Naive thymus-derived CD8-positive, alpha-beta T cell (primary cell): ENCODE data around the gene SLC1A2. TPM values are rescaled to one million over a fixed set of nuclear protein-coding genes. Genes with fewer than 3 reads are reported as not detected.

ENCODE experiments used
- ATAC-seq, 2 donors: fragments of 150-1000 bp; cut with Tn5 transposase in 1 of 2; sonication (Bioruptor Pico), chemical (Tn5 transposase) in 1 of 2; 1 replicate in 1 of 2; 2 replicates in 1 of 2; pipeline ENCODE4 v1.10.0; 2021; ENCODE audit warnings: mild to moderate bottlenecking in 2 of 2, moderate library complexity in 2 of 2
- POLR2A ChIA-PET: fragments of 350-600 bp; sonication (Branson Sonifier 250); formaldehyde crosslinking; loops from one replicate; lab custom pipeline; 2021; ENCODE audit warnings: antibody characterized with exemption; lab: Charles Lee
- DNase-seq, 10 donors: peaks; one replicate each; pipeline versions ENCODE4 v3.0.0 to v3.0.0-alpha.2; 2020 to 2022
- H3K27ac Mint-ChIP-seq, 10 donors: one replicate each; pipeline ENCODE4 v1.8.0; 2020 to 2022; ENCODE audit warnings: mild to moderate bottlenecking in 10 of 10, mixed read lengths in 10 of 10, moderate library complexity in 4 of 10, inconsistent platforms in 1 of 10
- H3K27me3 Mint-ChIP-seq, 5 donors: one replicate each; pipeline ENCODE4 v1.8.0; 2021 to 2022; ENCODE audit warnings: mixed read lengths in 5 of 5
- H3K36me3 Mint-ChIP-seq, 3 donors: one replicate each; pipeline ENCODE4 v1.8.0; 2020 to 2022; ENCODE audit warnings: mixed read lengths in 3 of 3, mild to moderate bottlenecking in 2 of 3, inconsistent platforms in 1 of 3
- H3K4me1 Mint-ChIP-seq, 4 donors: one replicate each; pipeline ENCODE4 v1.8.0; 2021 to 2022; ENCODE audit warnings: mixed read lengths in 4 of 4
- H3K4me3 Mint-ChIP-seq, 10 donors: one replicate each; pipeline ENCODE4 v1.8.0; 2020 to 2022; ENCODE audit warnings: mild to moderate bottlenecking in 10 of 10, mixed read lengths in 10 of 10, moderate library complexity in 6 of 10, inconsistent platforms in 1 of 10
- H3K9me3 Mint-ChIP-seq, 9 donors: one replicate each; pipeline ENCODE4 v1.8.0; 2020 to 2022; ENCODE audit warnings: mixed read lengths in 9 of 9, mild to moderate bottlenecking in 3 of 9, inconsistent platforms in 1 of 9, moderate library complexity in 1 of 9
- polyA plus RNA-seq, 3 donors: library from polyadenylated mRNA; unstranded; fragments of 300-500 nt; fragmentation: Illumina TruSeq; gene quantifications; one replicate each; pipeline ENCODE4 v1.2.3, GENCODE V29; 2021
- total RNA-seq, 8 experiments: library from RNA in 2 of 8; stranded (reverse) in 2 of 8; gene quantifications; one replicate each; pipeline ENCODE4 v1.2.3 and lab custom pipeline; 2021 to 2026

The SLC1A2 gene
- total and polyA plus RNA-seq, 5 experiments from 2014 or later: 0.07 to 0.44 TPM; not detected in 3

- Mint-ChIP-seq H3K4me3 (no peak overlapping the region), H3K27ac (peak overlapping the region in 4 of 10 donors; percentile 7 to 78 (median 30)), H3K27me3 (no peaks in the 10 kb centered on the region), H3K4me1 (peaks cover 4 to 11% (median 7%) of the 10 kb centered on the region in 4 donors), H3K36me3 (no peaks in the 10 kb centered on the region), H3K9me3 (peaks cover 0 to 2% (median 0%) of the 10 kb centered on the region in 9 donors)
- ATAC-seq (no peak), DNase-seq (no peak)
- POLR2A ChIA-PET: interaction anchor here (1.3 kb wide), 1 partner anchor 46 kb away, joined by 3 read pairs; no protein-coding TSS in a partner anchor
Measured at GRCh38 chr11:35282221-35282882, 137.0 kb downstream of the SLC1A2 start.

- Mint-ChIP-seq H3K9me3 (no peaks in the 10 kb centered on the region), H3K4me3 (no peak overlapping the region), H3K27me3 (no peaks in the 10 kb centered on the region), H3K4me1 (peaks cover 4 to 16% (median 9%) of the 10 kb centered on the region in 4 donors), H3K27ac (no peak overlapping the region), H3K36me3 (no peaks in the 10 kb centered on the region)
- DNase-seq (no peak), ATAC-seq (no peak)
- POLR2A ChIA-PET: no interaction called here
Measured at GRCh38 chr11:35281169-35281688, 138.1 kb downstream of the SLC1A2 start.

- Mint-ChIP-seq H3K9me3 (no peaks in the 10 kb centered on the region), H3K27ac (peak overlapping the region in 1 of 10 donors; percentile 5)
Measured at GRCh38 chr11:35280727-35281126, 138.6 kb downstream of the SLC1A2 start.

GRCh38 chr11:35277827-35278226 lies 141.5 kb downstream of the SLC1A2 start:
- Mint-ChIP-seq H3K27me3 (no peaks in the 10 kb centered on the region), H3K36me3 (no peaks in the 10 kb centered on the region), H3K9me3 (no peaks in the 10 kb centered on the region), H3K27ac (no peak overlapping the region), H3K4me1 (peaks cover 9 to 44% (median 28%) of the 10 kb centered on the region in 4 donors), H3K4me3 (no peak overlapping the region)
- DNase-seq: no peak
- ATAC-seq: no peak
- POLR2A ChIA-PET: no interaction called here

More at GRCh38 chr11:35280727-35281126, 138.6 kb downstream of the SLC1A2 start:
- DNase-seq (no peak), ATAC-seq (no peak)
- H3K4me3 Mint-ChIP-seq: no peak overlapping the region
- POLR2A ChIA-PET: no interaction called here
- H3K4me1 Mint-ChIP-seq: peaks cover 7 to 21% (median 12%) of the 10 kb centered on the region in 4 donors
- H3K36me3 Mint-ChIP-seq: no peaks in the 10 kb centered on the region
- H3K27me3 Mint-ChIP-seq: no peaks in the 10 kb centered on the region

- Mint-ChIP-seq H3K36me3 (no peaks in the 10 kb centered on the region), H3K27ac (peak overlapping the region in 2 of 10 donors; percentile 14 to 37), H3K4me1 (peaks cover 12 to 48% (median 36%) of the 10 kb centered on the region in 4 donors), H3K4me3 (no peak overlapping the region), H3K27me3 (no peaks in the 10 kb centered on the region), H3K9me3 (peaks cover 0 to 4% (median 0%) of the 10 kb centered on the region in 9 donors)
- no peak for DNase-seq
- POLR2A ChIA-PET: interaction anchor here (0.5 kb wide), 1 partner anchor 14 kb away, joined by 4 read pairs; no protein-coding TSS in a partner anchor
- ATAC-seq: no peak
Measured at GRCh38 chr11:35276396-35277145, 142.8 kb downstream of the SLC1A2 start.

- DNase-seq: no peak
- Mint-ChIP-seq H3K4me1 (peaks cover 13 to 54% (median 40%) of the 10 kb centered on the region in 4 donors), H3K27ac (peak overlapping the region in 3 of 10 donors; percentile 2 to 37 (median 14)), H3K4me3 (no peak overlapping the region), H3K36me3 (no peaks in the 10 kb centered on the region), H3K27me3 (no peaks in the 10 kb centered on the region), H3K9me3 (peaks cover 0 to 4% (median 0%) of the 10 kb centered on the region in 9 donors)
- POLR2A ChIA-PET: interaction anchor here (0.5 kb wide), 1 partner anchor 15 kb away, joined by 4 read pairs; no protein-coding TSS in a partner anchor
- ATAC-seq: no peak
Measured at GRCh38 chr11:35275786-35276170, 143.6 kb downstream of the SLC1A2 start.

GRCh38 chr11:35274909-35275785 lies 144.2 kb downstream of the SLC1A2 start:
- no peaks in the 10 kb centered on the region for H3K36me3 Mint-ChIP-seq
- H3K27me3 Mint-ChIP-seq: no peaks in the 10 kb centered on the region
- POLR2A ChIA-PET: no interaction called here
- H3K9me3 Mint-ChIP-seq: peaks cover 0 to 4% (median 0%) of the 10 kb centered on the region in 9 donors
- no peak overlapping the region for H3K4me3 Mint-ChIP-seq
- ATAC-seq: no peak
- H3K4me1 Mint-ChIP-seq: peaks cover 14 to 54% (median 41%) of the 10 kb centered on the region in 4 donors
- DNase-seq: no peak
- peak overlapping the region in 1 of 10 donors; percentile 20 for H3K27ac Mint-ChIP-seq

GRCh38 chr11:35272391-35272902 lies 146.9 kb downstream of the SLC1A2 start:
- peak overlapping the region in 9 of 10 donors; percentile 67 to 93 (median 86) for H3K27ac Mint-ChIP-seq
- POLR2A ChIA-PET: interaction anchor here (0.9 to 1.6 kb wide), 3 partner anchors 9 to 33 kb away, joined by 3 read pairs; no protein-coding TSS in a partner anchor
- H3K4me1 Mint-ChIP-seq: peaks cover 11 to 51% (median 43%) of the 10 kb centered on the region in 4 donors
- peak overlapping the region in 8 of 10 donors; percentile 6 to 46 (median 20) for H3K4me3 Mint-ChIP-seq
- peak in 5 of 10 donors; percentile 10 to 38 (median 15) for DNase-seq
- peaks cover 0 to 4% (median 0%) of the 10 kb centered on the region in 9 donors for H3K9me3 Mint-ChIP-seq
- no peaks in the 10 kb centered on the region for H3K27me3 Mint-ChIP-seq
- H3K36me3 Mint-ChIP-seq: no peaks in the 10 kb centered on the region
- ATAC-seq: peak; percentile 54 to 79

- DNase-seq (no peak), ATAC-seq (no peak)
- Mint-ChIP-seq H3K4me1 (peaks cover 11 to 53% (median 46%) of the 10 kb centered on the region in 4 donors), H3K27ac (peak overlapping the region in 4 of 10 donors; percentile 2 to 53 (median 27)), H3K27me3 (no peaks in the 10 kb centered on the region), H3K9me3 (peaks cover 0 to 7% (median 0%) of the 10 kb centered on the region in 9 donors), H3K4me3 (peak overlapping the region in 1 of 10 donors; percentile 4), H3K36me3 (no peaks in the 10 kb centered on the region)
- POLR2A ChIA-PET: no interaction called here
Measured at GRCh38 chr11:35271031-35271430, 148.3 kb downstream of the SLC1A2 start.

GRCh38 chr11:35270342-35270741 lies 149.0 kb downstream of the SLC1A2 start:
- ATAC-seq (no peak), DNase-seq (no peak)
- Mint-ChIP-seq H3K27me3 (no peaks in the 10 kb centered on the region), H3K4me1 (peaks cover 11 to 49% (median 43%) of the 10 kb centered on the region in 4 donors), H3K36me3 (no peaks in the 10 kb centered on the region), H3K27ac (peak overlapping the region in 1 of 10 donors; percentile 8), H3K4me3 (no peak overlapping the region), H3K9me3 (peaks cover 0 to 7% (median 0%) of the 10 kb centered on the region in 9 donors)
- POLR2A ChIA-PET: no interaction called here

- Mint-ChIP-seq H3K4me3 (no peak overlapping the region), H3K9me3 (peaks cover 0 to 7% (median 0%) of the 10 kb centered on the region in 9 donors), H3K27me3 (no peaks in the 10 kb centered on the region), H3K27ac (no peak overlapping the region), H3K36me3 (no peaks in the 10 kb centered on the region), H3K4me1 (peaks cover 5 to 31% (median 22%) of the 10 kb centered on the region in 4 donors)
- POLR2A ChIA-PET: interaction anchor here (1.5 kb wide), 1 partner anchor 9 kb away, joined by 4 read pairs; no protein-coding TSS in a partner anchor
- DNase-seq: no peak
- no peak for ATAC-seq
Measured at GRCh38 chr11:35267504-35267903, 151.9 kb downstream of the SLC1A2 start.
